ENCODE results near the gene MYB.

- TF ChIP-seq POLR2AphosphoS5 (IDR thresholded peaks at IDR 0.05) (no peak), CTCF (IDR thresholded peaks at IDR 0.05) (no peak), POLR2A (IDR thresholded peaks at IDR 0.05) (no peak)
Measured at GRCh38 chr6:135185483-135185882, 4.4 kb downstream of the MYB start.
